Stimulated activated CD4-positive, alpha-beta T cell treated with anti-CD3 and anti-CD28 coated beads, Interleukin-4, amount 100 ng/mL, for 1 hour (primary cell): ENCODE data around the gene CSNK2A1.
"Not testable (repeated sequence)": the region's sequence is repeated elsewhere in the genome, so short reads cannot be mapped to it uniquely, and the experiment has no call there.

ENCODE experiments used
- DNase-seq: peaks from one replicate; pipeline ENCODE4 v3.0.0-alpha.2; 2020

Gene CSNK2A1

DNA sequence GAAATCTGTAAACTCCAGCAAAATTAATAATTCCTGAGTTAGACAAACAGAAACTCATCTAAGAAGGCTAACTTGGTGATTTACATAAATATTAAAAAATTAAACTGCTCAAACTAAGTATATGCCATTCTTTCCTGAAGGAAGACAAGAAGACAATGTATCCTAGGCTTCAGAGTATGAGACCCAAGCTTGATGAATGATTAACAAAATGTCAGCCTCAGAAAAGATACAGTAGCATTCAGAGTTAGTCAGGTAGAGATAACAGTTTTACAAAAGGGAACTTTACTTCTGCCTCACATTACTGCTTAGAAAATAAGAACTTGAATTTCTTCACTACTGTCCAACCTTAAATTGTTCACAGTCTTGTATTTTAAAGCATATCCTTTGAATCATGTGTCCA, 12.0 kb downstream of the CSNK2A1 start:
- DNase-seq: no peak

DNA sequence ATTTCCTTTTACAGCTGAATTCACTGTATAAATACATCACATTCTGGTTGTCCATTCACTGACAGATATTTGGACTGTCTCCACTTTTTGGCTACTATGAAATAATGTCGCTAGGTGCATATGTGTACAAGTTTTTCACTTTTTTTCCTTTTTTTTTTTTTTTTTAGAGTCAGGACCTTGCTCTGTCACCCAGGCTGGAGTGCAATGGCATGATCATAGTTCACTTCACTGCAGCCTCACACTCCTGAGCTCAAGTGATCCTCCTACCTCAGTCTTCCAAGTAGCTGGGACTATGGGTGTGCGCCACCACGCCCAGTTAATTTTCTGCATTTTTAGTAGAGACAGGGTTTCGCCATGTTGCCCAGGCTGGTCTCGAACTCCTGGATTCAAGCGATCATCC, 13.3 kb downstream of the CSNK2A1 start:
- DNase-seq: no peak

DNA sequence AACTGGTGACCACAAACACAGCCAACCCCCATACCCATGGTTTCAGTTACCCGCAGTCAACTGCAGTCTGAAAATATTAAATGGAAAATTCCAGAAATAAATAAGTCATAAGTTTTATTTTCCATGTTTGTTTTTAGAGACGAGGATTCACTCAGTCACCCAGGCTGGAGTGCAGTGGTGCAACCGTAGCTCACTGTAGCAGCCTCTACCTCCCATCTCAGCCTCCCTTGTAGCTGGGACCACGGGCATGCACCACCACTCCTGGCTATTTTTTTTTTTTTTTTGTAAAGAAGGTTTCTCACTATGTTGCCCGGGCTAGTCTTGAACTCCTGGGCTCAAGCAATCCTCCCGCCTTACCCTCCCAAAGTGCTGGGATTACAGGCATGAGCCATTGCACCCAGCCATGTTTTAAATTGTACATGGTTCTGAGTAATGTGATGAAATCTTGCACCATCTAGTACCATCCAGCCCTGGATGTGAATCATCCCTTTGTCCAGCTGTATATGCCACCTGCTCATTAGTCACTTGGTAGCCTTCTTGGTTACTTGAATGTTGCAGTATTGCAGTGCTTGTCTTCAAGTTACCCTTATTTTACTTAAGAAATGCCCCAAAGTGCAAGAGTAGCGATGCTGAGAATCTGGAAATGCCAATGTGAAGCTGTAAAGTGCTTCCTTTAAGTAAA, 14.5 kb downstream of the CSNK2A1 start:
- DNase-seq: no peak

DNA sequence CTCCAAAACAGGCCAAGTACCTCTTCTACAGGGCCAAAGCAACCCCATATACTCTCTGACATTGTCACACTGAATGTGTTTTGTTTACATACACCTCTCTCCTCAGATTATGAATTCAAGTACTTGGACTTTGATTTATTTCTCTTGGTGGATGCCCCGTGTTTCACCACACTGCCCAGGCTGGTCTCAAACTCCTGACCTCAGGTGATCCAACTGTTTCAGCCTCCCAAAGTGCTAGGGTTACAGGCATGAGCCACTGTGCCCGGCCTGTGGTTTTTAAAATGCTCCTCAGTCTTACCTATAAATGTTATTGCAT, 16.1 kb downstream of the CSNK2A1 start:
- DNase-seq: no peak

DNA sequence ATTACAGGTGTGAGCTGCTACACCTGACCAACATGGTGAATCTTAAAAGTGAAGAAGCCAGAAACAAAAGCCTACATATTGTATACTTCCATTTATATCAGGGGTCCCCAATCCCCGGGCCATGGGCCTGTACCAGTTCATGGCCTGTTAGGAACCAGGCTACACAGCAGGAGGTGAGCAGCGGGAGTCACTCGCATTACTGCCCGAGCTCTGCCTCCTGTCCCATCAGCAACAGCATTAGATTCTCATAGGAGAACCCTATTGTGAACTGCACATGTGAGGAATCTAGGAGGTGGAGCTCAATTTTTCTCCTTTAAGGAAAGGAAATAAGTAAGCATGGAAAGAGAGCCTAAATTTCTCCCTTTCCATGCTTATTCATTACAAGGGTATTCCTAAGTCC, 21.7 kb downstream of the CSNK2A1 start:
- DNase-seq: no peak

DNA sequence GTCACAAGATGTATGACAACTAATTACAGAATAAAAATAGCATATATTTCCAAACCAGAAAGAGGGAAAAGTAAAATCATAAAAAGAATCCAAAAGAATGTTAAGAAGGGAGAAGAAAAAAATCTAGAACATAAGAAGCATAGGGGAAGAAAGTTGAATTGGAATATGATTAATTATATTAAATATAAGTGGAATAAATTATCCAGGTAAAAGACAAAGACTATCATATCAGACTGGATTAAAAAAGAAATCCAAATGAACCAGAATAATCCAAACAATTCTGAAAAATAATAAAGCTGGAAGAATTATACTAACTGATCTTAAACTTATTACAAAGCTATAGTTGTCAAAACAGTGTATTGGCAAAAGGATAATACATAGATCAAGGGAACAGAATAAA, 23.6 kb downstream of the CSNK2A1 start:
- no peak for DNase-seq

DNA sequence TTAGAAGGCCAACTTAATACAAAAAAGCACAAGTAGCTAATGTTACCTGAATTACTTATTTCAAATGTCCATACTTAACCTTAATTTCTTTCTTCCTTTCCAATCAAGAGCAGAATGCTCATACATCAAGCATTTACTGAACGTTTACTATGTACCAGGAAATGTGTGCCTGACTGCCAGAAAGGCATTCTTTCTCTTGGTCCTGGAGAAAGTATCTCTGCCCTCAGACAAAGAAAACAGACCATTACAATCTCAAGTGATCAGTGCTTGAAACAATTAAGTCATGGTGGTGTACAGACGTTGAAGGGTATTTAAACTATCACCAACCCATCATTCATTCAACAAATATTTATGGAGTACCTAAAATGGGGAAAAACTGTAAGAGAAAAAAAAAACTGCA, 26.4 kb downstream of the CSNK2A1 start:
- DNase-seq: no peak

DNA sequence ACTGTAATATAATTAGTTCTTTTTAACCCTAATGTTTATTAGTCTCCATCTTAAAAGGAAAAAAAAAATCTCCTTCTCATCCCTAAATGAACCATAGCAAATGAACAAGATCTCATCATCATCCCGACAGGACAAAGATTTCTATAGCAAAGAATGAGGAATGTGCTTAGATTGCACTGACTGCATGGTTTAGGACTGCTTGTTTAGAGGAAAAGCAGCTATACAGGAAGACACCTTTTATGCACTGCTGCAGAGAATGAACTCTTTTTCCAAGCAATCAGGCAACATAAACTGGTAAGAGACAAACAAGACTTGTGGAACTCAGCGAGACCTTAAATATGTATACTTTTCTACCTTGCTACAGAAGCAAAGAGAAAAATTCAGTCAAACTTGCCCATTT, 26.8 kb downstream of the CSNK2A1 start:
- DNase-seq: no peak

DNA sequence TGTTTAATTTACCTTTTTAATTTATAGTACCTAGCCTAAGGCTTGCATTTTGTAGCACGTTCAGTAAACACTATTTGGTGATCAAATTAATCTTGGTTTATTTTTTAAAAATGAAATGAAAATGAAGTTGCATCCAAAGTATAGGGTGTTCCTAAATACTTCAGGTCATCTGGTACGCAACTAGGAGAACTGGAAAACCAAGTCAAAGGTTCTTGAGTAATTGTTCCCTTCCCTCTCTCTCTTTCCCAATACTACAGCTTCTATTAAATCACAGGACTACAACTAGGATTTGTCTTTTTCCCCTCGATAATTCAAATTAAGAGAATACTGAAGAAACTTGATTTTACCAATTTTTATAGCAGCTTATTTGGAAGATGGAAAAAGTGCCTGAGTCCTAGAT, 27.9 kb downstream of the CSNK2A1 start:
- no peak for DNase-seq

DNA sequence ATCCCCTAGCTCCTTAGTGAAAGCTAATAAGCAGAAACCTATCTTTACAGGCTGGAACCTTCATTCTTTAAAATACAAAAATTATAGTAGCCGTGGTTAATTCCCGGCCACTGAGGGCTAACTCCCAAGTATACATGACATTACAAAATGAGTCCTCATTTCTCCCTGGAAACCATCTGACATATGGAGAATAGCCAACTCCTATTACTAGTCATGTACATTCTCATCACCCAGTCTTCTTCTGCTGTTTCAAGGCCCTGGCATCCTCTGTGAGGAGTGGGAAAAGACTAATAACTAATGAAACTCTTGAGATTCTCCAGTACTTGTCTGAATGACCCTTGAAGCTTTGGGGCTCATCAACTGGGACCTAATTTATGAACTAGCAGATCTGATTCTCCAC, 30.2 kb downstream of the CSNK2A1 start:
- no peak for DNase-seq

DNA sequence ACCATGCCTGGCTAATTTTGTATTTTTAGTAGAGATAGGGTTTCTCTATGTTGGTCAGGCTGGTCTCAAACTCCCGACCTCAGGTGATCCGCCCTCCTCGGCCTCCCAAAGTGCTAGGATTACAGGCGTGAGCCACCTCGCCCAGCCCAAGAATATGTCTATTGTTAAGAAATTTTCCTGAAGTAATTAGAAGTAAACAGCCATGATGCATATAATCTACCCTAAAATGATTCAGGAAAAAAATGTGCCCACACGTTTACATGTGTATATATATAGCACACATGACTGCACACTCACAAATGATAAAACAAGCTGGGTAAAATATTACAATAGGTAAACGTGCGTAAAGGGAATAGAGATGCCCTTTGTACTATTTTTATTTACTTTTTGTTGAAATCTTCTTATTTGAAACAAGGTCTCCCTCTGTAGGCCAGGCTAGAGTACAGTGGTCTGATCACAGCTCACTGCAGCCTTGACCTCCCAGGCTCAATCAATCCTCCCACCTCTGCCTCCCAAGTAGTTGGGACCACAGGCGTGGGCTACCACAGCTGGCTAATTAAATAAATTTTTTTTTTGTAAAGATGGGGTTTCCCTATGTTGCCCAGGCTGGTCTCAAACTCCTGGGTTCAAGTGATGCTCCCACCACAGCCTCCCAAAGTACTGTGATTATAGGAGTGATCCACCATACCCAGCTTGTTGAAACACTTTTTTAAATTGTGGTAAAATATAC, 33.1 kb downstream of the CSNK2A1 start:
- DNase-seq: not testable (repeated sequence)

DNA sequence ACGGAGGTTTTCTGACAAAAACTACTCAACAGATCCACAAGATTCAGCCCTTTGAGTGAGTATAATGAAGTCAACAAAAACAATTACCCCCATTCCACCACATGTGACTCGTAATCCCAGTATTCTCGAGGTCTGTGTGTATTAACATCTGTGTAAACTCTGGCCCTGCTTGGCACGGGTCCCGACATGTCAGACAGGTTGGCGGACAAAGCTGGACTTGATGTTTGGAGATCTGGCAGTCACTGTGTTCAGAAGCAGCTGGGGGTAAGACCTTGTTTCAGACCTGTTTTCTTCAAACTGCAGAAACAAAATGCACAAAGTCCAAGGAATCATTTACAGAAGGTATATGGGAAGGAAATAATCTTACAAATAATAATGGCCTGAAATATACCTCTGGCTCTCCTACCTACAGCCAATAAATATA, 35.2 kb downstream of the CSNK2A1 start:
- DNase-seq: not testable (repeated sequence)

DNA sequence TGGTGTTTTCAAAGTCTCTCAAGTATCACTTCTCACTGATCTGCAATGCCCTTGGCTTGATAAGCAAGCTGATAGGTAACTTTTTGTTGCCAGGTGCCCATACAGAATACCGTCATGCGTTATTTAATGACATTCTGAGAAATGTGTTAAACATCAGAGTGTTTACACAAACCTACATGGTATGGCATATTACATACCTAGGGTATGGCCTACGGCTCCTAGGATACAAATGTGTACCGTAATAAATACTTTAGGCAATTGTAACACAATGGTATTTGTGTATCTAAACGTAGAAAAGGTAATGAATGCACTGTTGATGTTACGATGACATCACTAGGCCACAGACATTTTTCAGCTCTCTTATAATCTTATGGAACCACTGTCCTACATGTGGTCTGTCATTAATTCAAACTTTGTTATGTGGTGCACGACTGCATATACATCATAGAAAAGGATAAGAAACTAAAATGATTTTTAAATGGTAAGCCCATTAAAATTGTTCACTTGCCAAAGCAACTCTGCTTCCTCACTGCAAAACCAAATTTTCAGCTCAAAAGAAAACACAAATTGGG, 35.7 kb downstream of the CSNK2A1 start:
- DNase-seq: no peak

DNA sequence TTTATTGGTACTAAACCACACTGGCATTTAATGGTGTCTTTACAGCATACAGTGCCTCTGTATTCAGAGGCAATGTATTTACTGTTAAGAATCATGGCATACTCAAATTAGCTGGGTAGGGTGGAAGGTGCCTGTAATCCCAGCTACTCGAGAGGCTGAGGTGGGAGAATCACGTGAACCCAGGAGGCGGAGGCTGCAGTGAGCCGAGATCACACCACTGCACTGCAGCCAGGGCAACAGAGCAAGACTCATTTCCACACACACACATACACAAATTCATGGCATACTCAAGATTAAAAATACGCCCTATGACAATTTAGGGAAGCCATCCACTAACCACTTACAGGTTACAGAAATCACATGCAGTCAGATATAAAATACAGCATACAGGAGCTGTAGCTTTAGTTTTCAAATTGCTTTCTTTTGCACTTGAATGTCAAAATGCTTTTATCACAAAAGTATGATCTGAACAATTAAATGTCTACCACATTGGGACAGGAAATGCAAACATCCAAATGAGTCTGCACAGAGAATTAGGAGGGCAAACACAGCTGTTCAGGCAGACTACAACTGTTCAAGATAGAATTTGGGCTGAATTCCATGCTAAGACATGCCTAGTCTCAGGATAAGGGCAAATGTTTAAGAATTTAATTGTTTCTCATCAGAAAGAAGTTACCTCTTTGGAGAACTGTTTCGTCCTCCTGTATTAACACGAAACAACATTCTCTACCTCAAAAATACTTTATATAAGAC, 36.4 kb downstream of the CSNK2A1 start:
- DNase-seq: no peak

DNA sequence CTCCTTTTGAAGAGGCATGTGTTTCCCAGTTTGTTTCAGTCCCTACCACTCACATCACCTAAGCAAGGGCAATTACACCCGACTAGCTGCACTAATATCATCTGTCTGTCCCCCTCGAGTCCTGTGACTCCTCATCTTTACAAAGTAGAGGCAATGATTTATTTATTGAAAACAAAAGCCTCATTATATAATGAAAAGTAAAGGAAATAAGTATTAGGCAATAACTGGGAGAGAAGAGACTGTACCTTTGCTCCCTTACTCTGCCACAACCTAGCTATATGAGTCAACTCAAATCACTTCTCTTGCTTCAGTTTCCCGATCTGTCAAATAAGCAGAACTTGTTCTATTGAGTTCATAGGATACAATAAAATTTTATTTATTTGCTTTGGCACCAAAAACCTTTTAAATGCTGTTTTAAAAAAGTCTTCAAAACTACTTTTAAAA, 38.9 kb downstream of the CSNK2A1 start:
- no peak for DNase-seq

DNA sequence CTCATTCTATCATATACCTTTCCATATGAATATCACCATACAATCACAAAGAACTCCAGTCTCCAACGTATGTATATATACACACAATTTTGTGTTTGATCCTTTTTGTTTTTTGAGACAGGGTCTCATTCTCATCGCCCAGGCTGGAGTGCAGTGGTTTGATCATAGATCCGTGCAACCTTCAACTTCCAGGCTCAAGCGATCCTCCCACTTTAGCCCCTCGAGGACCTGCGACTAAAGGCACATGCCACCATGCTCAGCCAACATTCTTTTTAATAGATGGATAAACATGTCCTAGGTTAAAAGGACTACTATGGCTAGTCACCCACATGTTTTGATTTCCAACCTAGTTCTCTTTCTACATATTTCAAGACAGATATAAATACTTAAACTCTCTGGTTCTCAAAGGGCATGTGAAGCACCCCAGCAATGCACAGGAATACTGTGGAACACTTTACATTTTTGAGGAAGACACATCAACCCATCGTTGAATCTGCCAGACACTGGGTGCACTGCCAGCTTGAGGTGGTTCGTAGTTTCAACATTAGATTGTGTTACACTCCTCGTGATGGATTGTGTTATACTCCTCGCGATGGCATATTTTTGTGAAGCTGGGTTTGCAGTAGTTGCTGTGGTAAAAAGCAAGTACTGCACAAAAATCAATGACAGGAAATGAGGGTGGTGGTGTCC, 40.4 kb downstream of the CSNK2A1 start:
- DNase-seq: no peak

DNA sequence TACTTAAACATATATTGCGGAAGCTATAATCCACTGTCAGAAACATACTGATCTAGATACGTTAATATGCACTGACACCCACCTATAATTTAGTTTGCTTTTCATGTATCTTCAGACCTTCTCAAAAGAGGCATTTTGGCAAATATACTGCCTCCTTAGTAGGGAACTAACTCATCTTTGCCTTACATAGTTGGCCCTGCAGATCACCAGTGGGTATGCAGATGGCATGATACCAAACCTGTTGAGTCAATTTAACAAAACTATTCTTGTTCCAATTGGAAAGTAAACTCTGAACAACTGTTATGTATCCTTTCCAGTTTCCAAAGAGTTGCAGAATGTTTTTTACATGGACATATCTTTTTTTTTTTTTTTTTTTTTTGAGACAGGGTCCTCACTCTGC, 45.6 kb downstream of the CSNK2A1 start:
- no peak for DNase-seq

DNA sequence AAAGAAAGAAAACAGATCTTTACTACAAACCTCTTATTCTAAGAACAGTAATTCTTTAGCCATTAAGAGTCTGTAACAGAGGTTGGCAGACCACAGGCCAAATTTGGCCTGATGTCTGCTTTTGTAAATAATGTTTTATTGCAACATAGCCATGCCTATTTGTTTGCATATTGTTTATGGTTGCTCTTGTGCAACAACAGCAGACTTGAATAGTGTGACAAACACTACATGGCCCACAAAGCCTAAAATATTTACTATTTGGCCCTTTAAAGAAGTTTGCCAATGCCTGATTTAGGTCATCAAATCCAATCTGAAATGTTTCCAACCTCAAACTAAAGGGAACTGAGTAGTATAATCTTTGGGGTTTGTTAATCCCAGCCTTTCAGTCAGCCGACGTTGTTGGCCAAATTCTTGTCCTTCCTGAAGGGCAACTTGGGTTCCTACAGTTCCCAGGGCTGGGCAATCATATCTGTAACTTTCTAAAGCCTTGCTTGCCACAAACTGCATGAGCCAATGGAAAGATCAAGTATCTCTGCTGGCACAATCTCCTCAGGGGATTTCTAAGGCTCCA, 47.4 kb downstream of the CSNK2A1 start:
- no peak for DNase-seq

DNA sequence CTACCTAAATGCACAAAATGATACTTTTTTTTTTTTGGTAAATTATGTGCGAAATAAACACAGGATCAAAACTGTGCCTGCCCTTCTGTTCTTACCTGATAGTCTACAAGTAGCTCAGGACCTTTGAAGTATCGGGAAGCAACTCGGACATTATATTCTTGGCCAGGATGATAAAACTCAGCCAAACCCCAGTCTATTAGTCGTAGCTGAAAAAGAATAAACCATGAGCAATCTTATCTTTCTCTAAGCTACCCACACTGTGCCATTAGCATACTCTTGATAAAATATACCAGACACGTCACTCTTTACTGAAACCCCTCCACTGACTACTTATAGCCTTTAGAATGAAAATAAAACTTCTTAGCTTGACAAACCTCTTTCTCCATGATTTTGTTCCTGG, 51.4 kb downstream of the CSNK2A1 start:
- DNase-seq: no peak

DNA sequence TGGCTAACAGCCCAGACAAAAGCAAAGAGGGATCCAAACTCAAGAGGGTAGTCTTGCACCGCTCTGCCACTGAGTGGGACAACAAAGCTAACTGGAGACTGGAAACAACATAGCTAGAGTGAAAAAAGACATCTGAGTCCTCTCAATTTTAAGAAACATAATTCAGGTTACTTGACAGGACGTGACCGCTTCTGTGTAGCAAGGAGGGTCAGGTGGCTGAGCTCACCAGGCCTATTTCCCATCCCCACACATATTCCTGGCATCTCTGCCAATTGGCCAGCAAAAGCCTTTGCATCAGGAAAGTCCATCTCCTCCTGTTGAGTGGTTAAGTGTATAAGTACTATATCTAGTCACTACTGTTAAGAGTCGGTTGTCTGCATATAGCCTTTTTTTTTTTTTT, 55.9 kb downstream of the CSNK2A1 start:
- no peak for DNase-seq

DNA sequence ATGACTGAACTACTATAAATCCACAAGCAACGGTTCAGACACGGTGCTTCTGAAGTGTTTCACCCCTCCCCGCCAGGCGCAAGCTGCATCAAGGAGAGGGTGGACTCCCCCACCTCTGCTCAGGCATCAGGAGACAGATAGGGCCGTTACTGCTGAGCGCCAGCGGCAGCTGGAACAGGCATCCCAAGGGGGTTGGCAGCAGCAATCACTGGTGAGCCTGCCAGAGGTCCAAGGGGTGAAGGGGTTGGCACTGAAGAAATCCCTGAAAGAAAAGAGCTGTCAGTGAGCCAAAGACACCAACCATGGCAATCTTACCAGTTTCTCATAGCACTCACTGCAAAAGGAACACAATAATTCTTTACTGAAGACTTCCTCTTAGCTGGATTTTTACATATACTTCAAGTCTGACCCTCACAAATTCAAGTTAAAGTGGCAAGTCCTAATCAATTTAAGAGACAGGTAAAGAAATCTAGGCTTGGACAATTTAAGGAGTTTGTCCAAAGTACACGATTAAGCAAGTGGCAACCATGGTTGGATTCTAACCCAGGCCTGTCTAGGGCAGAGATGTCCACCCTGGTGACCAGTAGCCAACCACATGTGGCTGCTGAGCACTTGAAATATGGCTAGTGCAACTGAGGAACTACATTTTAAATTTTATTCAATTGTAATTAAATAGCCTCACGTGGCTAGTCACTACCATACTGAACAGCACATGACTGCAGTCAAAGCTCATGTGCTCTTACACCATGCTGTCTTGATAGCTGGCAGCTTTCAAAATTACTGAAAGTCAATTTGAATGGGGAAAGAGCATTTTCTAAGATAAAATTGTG, 59.6 kb downstream of the CSNK2A1 start:
- DNase-seq: no peak

DNA sequence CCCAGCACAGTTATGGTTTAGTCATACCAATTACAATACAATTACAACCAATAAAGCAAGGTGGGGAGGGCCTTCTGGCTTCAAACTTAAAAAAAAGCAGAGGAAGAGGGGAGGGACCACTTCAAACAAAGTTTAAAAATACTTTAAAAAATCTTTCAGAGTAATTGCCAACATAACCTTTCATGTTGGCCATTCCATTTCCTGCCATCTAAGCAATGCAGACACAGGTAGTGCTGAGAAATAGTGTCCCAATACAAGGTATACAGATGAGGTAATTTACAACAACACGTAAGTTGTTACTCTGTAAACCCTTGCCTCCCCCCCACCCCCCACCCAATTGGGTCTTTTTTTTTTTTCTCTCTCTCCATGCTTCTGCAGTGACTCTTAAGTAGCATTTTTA, 62.4 kb downstream of the CSNK2A1 start:
- no peak for DNase-seq
